Kidney (tissue), 14 donors: ENCODE results near the gene NCSTN. TPM values are rescaled to one million over a fixed set of nuclear protein-coding genes. Genes with fewer than 3 reads are reported as not detected.

Source experiments
- DNase-seq, 5 donors: peaks; one replicate each; pipeline ENCODE4 v3.0.0-alpha.2; 2013 to 2020
- FAIRE-seq: peaks from 2 replicates; lab custom pipeline; 2012; peaks lifted over from hg19 to GRCh38; lab: Jason Lieb, UNC
- H3K27ac ChIP-seq, 2 donors: one replicate each; pipeline ENCODE4 v1.7.0; 2013; ENCODE audit warnings: low read depth in 2 of 2, low read length in 2 of 2, inconsistent platforms in 1 of 2
- H3K27me3 ChIP-seq: one replicate; pipeline ENCODE4 v1.7.1; 2013; ENCODE audit warnings: low read length, inconsistent platforms; ENCODE audit not compliant: control insufficient read depth, insufficient read depth
- H3K36me3 ChIP-seq, 3 donors: one replicate each; pipeline versions ENCODE4 v1.7.0 to v1.7.1; 2013; ENCODE audit warnings: low read length in 3 of 3, control low read depth in 1 of 3, inconsistent platforms in 1 of 3; ENCODE audit not compliant: insufficient read depth in 3 of 3, control insufficient read depth in 2 of 3
- H3K4me1 ChIP-seq, 3 donors: one replicate each; pipeline versions ENCODE4 v1.7.0 to v1.7.1; 2013; ENCODE audit warnings: low read length in 3 of 3, inconsistent platforms in 1 of 3, low read depth in 1 of 3; ENCODE audit not compliant: control insufficient read depth in 2 of 3, insufficient read depth in 2 of 3
- H3K4me3 ChIP-seq, 3 donors: one replicate each; pipeline versions ENCODE4 v1.7.0 to v1.8.1; 2013; ENCODE audit warnings: low read length in 3 of 3, control low read depth in 1 of 3, inconsistent platforms in 1 of 3
- H3K9ac ChIP-seq, 3 donors: one replicate each; pipeline versions ENCODE4 v1.7.0 to v1.7.1; 2013; ENCODE audit warnings: low read length in 3 of 3, control low read depth in 1 of 3, inconsistent platforms in 1 of 3
- H3K9me3 ChIP-seq, 3 donors: one replicate each; pipeline versions ENCODE4 v1.7.0 to v1.7.1; 2013; ENCODE audit warnings: low read length in 3 of 3, control low read depth in 1 of 3, inconsistent platforms in 1 of 3; ENCODE audit not compliant: control insufficient read depth in 2 of 3, insufficient read depth in 1 of 3
- CTCF ChIP-seq: IDR thresholded peaks from 3 replicates; pipeline ENCODE4 v1.5.1; 2012; ENCODE audit warnings: mild to moderate bottlenecking, moderate library complexity, borderline replicate concordance; ENCODE audit not compliant: insufficient read depth; ENCODE audit errors: extremely low read depth
- intact Hi-C: fragments of 100-400 bp; cut with DNase I; formaldehyde crosslinking; loops from one replicate; pipeline ENCODE4 v1.11.1; 2022
- polyA plus RNA-seq: library from polyadenylated mRNA; stranded (reverse); fragments of 350-450 nt; fragmentation: Illumina TruSeq; extraction: RNeasy Lipid Tissue Mini Kit (QIAGEN cat#74804); gene quantifications from one replicate; pipeline ENCODE4 v1.2.3, GENCODE V29; 2014; ENCODE audit warnings: low read depth, low replicate concordance; ENCODE audit not compliant: insufficient read depth
- total RNA-seq: library from RNA; stranded (reverse); fragmentation: NEBNext Ultra II Directional; extraction: Animal tissue kit (Norgen Biotek cat#: 25700); gene quantifications from one replicate; pipeline ENCODE4 v1.2.1, GENCODE V29; 2021
- donor health status: control.
- donor health status: control.
- donor health status: control.
- donor health status: control.
- donor health status: control.
- donor health status: DM: yes; HTN: yes; CAD: no.
- donor health status: Normal renal cell carcinoma (clear cell type).

The NCSTN gene
- total and polyA plus RNA-seq, 2 donors from 2014 or later, result 73.9 to 109 TPM

- H3K9ac ChIP-seq, result no peak overlapping the region
- no peak for FAIRE-seq
Observed at GRCh38 chr1:160326418-160326817, 16.8 kb upstream of the NCSTN start.

GRCh38 chr1:160328184-160328583 lies 15.0 kb upstream of the NCSTN start:
- H3K9me3 ChIP-seq, result no peaks in the 10 kb centered on the region
- intact Hi-C loops, result no loop called here
- H3K27ac ChIP-seq, result no peak overlapping the region
- DNase-seq (no peak), FAIRE-seq (no peak)
- no peaks in the 10 kb centered on the region for H3K27me3 ChIP-seq
- TF ChIP-seq CTCF, result no peak
- H3K4me1 ChIP-seq, result no peaks in the 10 kb centered on the region
- H3K36me3 ChIP-seq, result peaks cover 10 to 74% (median 38%) of the 10 kb centered on the region in 3 donors
- H3K9ac ChIP-seq, result no peak overlapping the region
- H3K4me3 ChIP-seq, result no peak overlapping the region

More at GRCh38 chr1:160326418-160326817, 16.8 kb upstream of the NCSTN start:
- intact Hi-C loops, result no loop called here
- TF ChIP-seq CTCF, result no peak
- H3K27me3 ChIP-seq, result no peaks in the 10 kb centered on the region
- no peak overlapping the region for H3K27ac ChIP-seq
- H3K4me3 ChIP-seq, result no peak overlapping the region
- H3K36me3 ChIP-seq, result peaks cover 10 to 66% (median 31%) of the 10 kb centered on the region in 3 donors
- no peaks in the 10 kb centered on the region for H3K9me3 ChIP-seq
- H3K4me1 ChIP-seq, result no peaks in the 10 kb centered on the region
- no peak for DNase-seq

- Histone ChIP-seq H3K4me3 (no peak overlapping the region), H3K27me3 (no peaks in the 10 kb centered on the region), H3K4me1 (no peaks in the 10 kb centered on the region), H3K9ac (no peak overlapping the region), H3K36me3 (peaks cover 14 to 73% (median 39%) of the 10 kb centered on the region in 3 donors), H3K9me3 (no peaks in the 10 kb centered on the region), H3K27ac (no peak overlapping the region)
- TF ChIP-seq CTCF, result no peak
- DNase-seq, result no peak
- no peak for FAIRE-seq
- intact Hi-C loops, result no loop called here
Observed at GRCh38 chr1:160330119-160330518, 13.1 kb upstream of the NCSTN start.

- Histone ChIP-seq H3K4me1 (no peaks in the 10 kb centered on the region), H3K9me3 (no peaks in the 10 kb centered on the region), H3K27ac (no peak overlapping the region), H3K36me3 (peaks cover 14 to 62% (median 34%) of the 10 kb centered on the region in 3 donors), H3K27me3 (no peaks in the 10 kb centered on the region), H3K9ac (no peak overlapping the region), H3K4me3 (no peak overlapping the region)
- DNase-seq (no peak), FAIRE-seq (no peak)
- no peak for TF ChIP-seq CTCF
- intact Hi-C loops, result no loop called here
Observed at GRCh38 chr1:160332516-160332915, 10.7 kb upstream of the NCSTN start.
